GM12878 (cell line): ENCODE data around the gene UGT1A8. TPM values are rescaled to one million over a fixed set of nuclear protein-coding genes. Genes with fewer than 3 reads are reported as not detected.

ENCODE experiments used
- ATAC-seq: fragments of 200-7000 bp; cut with Tn5 transposase; 3 replicates; pipeline ENCODE4 v1.9.1; 2020; ENCODE audit warnings: mild to moderate bottlenecking, moderate library complexity
- BruUV-seq: library from RNA; stranded (reverse); fragments of 400-500 nt; replicated peaks from 2 replicates; lab custom pipeline; 2021; lab: Mats Ljungman, UMichigan
- CTCF ChIA-PET: fragments of 300-600 bp; sonication (Branson Sonifier 250); formaldehyde crosslinking; extraction: SDS; loops from one replicate; lab custom pipeline; 2021; ENCODE audit warnings: inconsistent platforms; lab: Yijun Ruan, JAX
- POLR2A ChIA-PET: fragments of 350-600 bp; formaldehyde crosslinking; extraction: SDS; loops from one replicate; lab custom pipeline; 2021; ENCODE audit warnings: inconsistent platforms; lab: Charles Lee
- RAD21 ChIA-PET: fragments of 300-600 bp; sonication (Branson Sonifier 250); formaldehyde crosslinking; loops from one replicate; lab custom pipeline; 2023; ENCODE audit warnings: antibody characterized with exemption; ENCODE audit not compliant: unreplicated experiment; lab: Charles Lee
- SMC1A ChIA-PET: fragments of 300-600 bp; sonication (Branson Sonifier 250); formaldehyde crosslinking; loops from one replicate; lab custom pipeline; 2023; ENCODE audit not compliant: unreplicated experiment, uncharacterized antibody; lab: Charles Lee
- DNase-seq: peaks from one replicate; pipeline ENCODE4 v3.0.0-alpha.2; 2011; ENCODE audit warnings: low read depth, low spot score
- FAIRE-seq: peaks from 3 replicates; lab custom pipeline; 2011; peaks lifted over from hg19 to GRCh38; lab: Jason Lieb, UNC
- H2AFZ ChIP-seq: 2 replicates; pipeline ENCODE4 v1.6.0; 2011; ENCODE audit warnings: low read depth, low read length, control low read depth; ENCODE audit not compliant: control insufficient read depth
- H3K27ac ChIP-seq: 2 replicates; pipeline ENCODE4 v1.5.1; 2011; ENCODE audit warnings: control low read depth; ENCODE audit not compliant: control insufficient read depth, insufficient read depth
- H3K27me3 ChIP-seq, 2 experiments: replicated peaks in 1 of 2; 2 replicates each; pipeline versions ENCODE4 v1.6.0 to v1.6.1; 2011; ENCODE audit warnings: low read length in 1 of 2; ENCODE audit not compliant: control insufficient read depth in 2 of 2, insufficient read depth in 2 of 2
- H3K36me3 ChIP-seq, 2 experiments: 2 replicates each; pipeline ENCODE4 v1.5.1; 2011; ENCODE audit warnings: low read length in 1 of 2; ENCODE audit not compliant: control insufficient read depth in 2 of 2, insufficient read depth in 2 of 2
- H3K4me1 ChIP-seq: 2 replicates; pipeline ENCODE4 v1.6.1; 2011; ENCODE audit warnings: mild to moderate bottlenecking, low read length, moderate library complexity, mixed read lengths; ENCODE audit not compliant: control insufficient read depth, insufficient read depth
- H3K4me2 ChIP-seq: 2 replicates; pipeline ENCODE4 v1.6.0; 2011; ENCODE audit warnings: control low read depth; ENCODE audit not compliant: control insufficient read depth, insufficient read depth
- H3K4me3 ChIP-seq: fragments of 200-600 bp; sonication (generic); 2 replicates; pipeline ENCODE4 v1.5.1; 2016
- H3K79me2 ChIP-seq: 2 replicates; pipeline ENCODE4 v1.6.0; 2011; ENCODE audit warnings: low read length; ENCODE audit not compliant: control insufficient read depth, insufficient read depth
- H3K9ac ChIP-seq: 2 replicates; pipeline ENCODE4 v1.8.0; 2011; ENCODE audit warnings: low read length, control low read depth, mixed read lengths; ENCODE audit not compliant: control insufficient read depth, insufficient read depth
- H3K9me3 ChIP-seq: replicated peaks from 3 replicates; pipeline ENCODE4 v1.5.1; 2011; ENCODE audit warnings: mild to moderate bottlenecking, low read length; ENCODE audit not compliant: control insufficient read depth, insufficient read depth
- H4K20me1 ChIP-seq: 2 replicates; pipeline ENCODE4 v1.6.0; 2011; ENCODE audit not compliant: control insufficient read depth, insufficient read depth
- BHLHE40 ChIP-seq, 2 experiments: fragments of 450-650 bp in 1 of 2; IDR thresholded peaks; 2 replicates each; pipeline ENCODE4 v1.6.1; 2011 to 2017; ENCODE audit warnings: low read depth in 2 of 2, borderline replicate concordance in 1 of 2, improper control_type of control experiment in 1 of 2, low read length in 1 of 2, mild to moderate bottlenecking in 1 of 2
- CBX3 ChIP-seq: fragments of 200-600 bp; sonication (generic); IDR thresholded peaks from 2 replicates; pipeline ENCODE4 v1.6.1; 2016; ENCODE audit warnings: low read depth, borderline replicate concordance
- CREB1 ChIP-seq: IDR thresholded peaks from 2 replicates; pipeline ENCODE4 v1.6.1; 2012; ENCODE audit warnings: low read depth, mild to moderate bottlenecking, inconsistent platforms
- EGR1 ChIP-seq, 2 experiments: IDR thresholded peaks; 1 replicate in 1 of 2; 2 replicates in 1 of 2; pipeline ENCODE4 v1.6.1; 2011 to 2012; ENCODE audit warnings: low read depth in 2 of 2, low read length in 2 of 2, borderline replicate concordance in 1 of 2, mild to moderate bottlenecking in 1 of 2, moderate library complexity in 1 of 2
- FOXK2 ChIP-seq: fragments of 450-650 bp; IDR thresholded peaks from 2 replicates; pipeline ENCODE4 v1.6.1; 2017; ENCODE audit warnings: mild to moderate bottlenecking, moderate library complexity
- FOXM1 ChIP-seq: IDR thresholded peaks from 2 replicates; pipeline ENCODE4 v1.6.1; 2012; ENCODE audit warnings: low read depth, mild to moderate bottlenecking, inconsistent platforms, low read length, moderate library complexity
- HDAC6 ChIP-seq: fragments of 200-600 bp; sonication (generic); IDR thresholded peaks from one replicate; pipeline ENCODE4 v1.8.0; 2017; ENCODE audit warnings: antibody characterized with exemption; ENCODE audit not compliant: unreplicated experiment
- NR2C1 ChIP-seq: fragments of 450-650 bp; IDR thresholded peaks from 2 replicates; pipeline ENCODE4 v1.6.1; 2017; ENCODE audit warnings: antibody characterized with exemption, mild to moderate bottlenecking, moderate library complexity
- RBBP5 ChIP-seq: fragments of 200-600 bp; sonication (generic); conservative IDR thresholded peaks from 2 replicates; pipeline ENCODE4 v1.6.1; 2016
- SIX5 ChIP-seq: IDR thresholded peaks from 2 replicates; pipeline ENCODE4 v1.6.1; 2011; ENCODE audit warnings: mild to moderate bottlenecking, low read depth, low read length, moderate library complexity; ENCODE audit not compliant: severe bottlenecking
- STAT1 ChIP-seq: fragments of 450-650 bp; conservative IDR thresholded peaks from 2 replicates; pipeline ENCODE4 v1.6.1; 2014; ENCODE audit warnings: antibody characterized with exemption, mild to moderate bottlenecking
- ZNF384 ChIP-seq: IDR thresholded peaks from 2 replicates; pipeline ENCODE4 v1.6.1; 2012; ENCODE audit warnings: low read depth, mild to moderate bottlenecking, low read length, improper control_type of control experiment, borderline replicate concordance
- whole genome bisulfite sequencing: methylation state at CpG from one replicate; pipeline ENCODE4 v1.1.6; 2016; ENCODE audit warnings: low lambda C conversion rate; ENCODE audit not compliant: insufficient replicate concordance, insufficient coverage; ENCODE audit errors: missing lambda C conversion rate; 5-methylcytosine and 5-hydroxymethylcytosine counted together
- in situ Hi-C: fragments of 300-500 bp; cut with MboI; formaldehyde crosslinking; loops from 9 replicates; pipeline ENCODE4 v1.14.3; 2018; ENCODE audit warnings: mixed read lengths
- intact Hi-C: fragments of 100-400 bp; cut with micrococcal nuclease; formaldehyde crosslinking; loops from one replicate; pipeline ENCODE4 v1.14.2; 2022; ENCODE audit not compliant: unreplicated experiment
- polyA plus RNA-seq, 11 experiments: library from polyadenylated mRNA; depleted of rRNA in 4 of 11; unstranded in 6 of 11; stranded (reverse) in 5 of 11; fragments of >200 nt; fragmentation: Nextera tagmentation in 4 of 11; fragmentation: Illumina TruSeq in 1 of 11; extraction: Ambion mirVana in 4 of 11; extraction: Trizol in 1 of 11; gene quantifications; 1 replicate in 1 of 11; 2 replicates in 10 of 11; pipeline versions ENCODE4 v1.2.1 to v1.2.3, GENCODE V29; 2011 to 2016; ENCODE audit warnings: inconsistent platforms in 2 of 11, missing spikeins in 2 of 11, low read depth in 1 of 11
- total RNA-seq, 4 experiments: library from RNA; depleted of rRNA in 3 of 4; stranded (reverse); fragments of >200 nt in 3 of 4; fragmentation: Illumina TruSeq in 1 of 4; extraction: Trizol in 1 of 4; gene quantifications; 2 replicates each; pipeline versions ENCODE4 v1.2.1 to v1.2.3, GENCODE V29; 2013 to 2021
- TF ChIP-seq, protein P1 (sequence below): fragments of 450-650 bp; IDR thresholded peaks from 2 replicates; pipeline ENCODE4 v1.6.1; 2016; ENCODE audit warnings: mild to moderate bottlenecking
- TF ChIP-seq, protein P2 (sequence below): fragments of 150-350 bp; IDR thresholded peaks from 2 replicates; pipeline ENCODE4 v1.6.1; 2014; ENCODE audit warnings: mild to moderate bottlenecking, low read depth, low read length
- TF ChIP-seq, protein P3 (sequence below), 3 experiments: IDR thresholded peaks in 2 of 3; conservative IDR thresholded peaks in 1 of 3; 2 replicates each; pipeline ENCODE4 v1.5.1; 2011; ENCODE audit warnings: low read depth in 3 of 3, low read length in 3 of 3, mild to moderate bottlenecking in 3 of 3, control low read depth in 2 of 3, moderate library complexity in 2 of 3, inconsistent platforms in 1 of 3, mixed read lengths in 1 of 3; ENCODE audit not compliant: control insufficient read depth in 2 of 3, insufficient read depth in 1 of 3; ENCODE audit errors: extremely low read depth in 1 of 3
- TF ChIP-seq, protein P4 (sequence below): IDR thresholded peaks from 2 replicates; pipeline ENCODE4 v1.6.1; 2011; ENCODE audit warnings: low read depth, low read length, improper control_type of control experiment, borderline replicate concordance

Gene UGT1A8
- total and polyA plus RNA-seq, 10 of the 15 experiments (the other 5 are each of a cell fraction or from before 2014, with no cell fraction given): not detected

DNA sequence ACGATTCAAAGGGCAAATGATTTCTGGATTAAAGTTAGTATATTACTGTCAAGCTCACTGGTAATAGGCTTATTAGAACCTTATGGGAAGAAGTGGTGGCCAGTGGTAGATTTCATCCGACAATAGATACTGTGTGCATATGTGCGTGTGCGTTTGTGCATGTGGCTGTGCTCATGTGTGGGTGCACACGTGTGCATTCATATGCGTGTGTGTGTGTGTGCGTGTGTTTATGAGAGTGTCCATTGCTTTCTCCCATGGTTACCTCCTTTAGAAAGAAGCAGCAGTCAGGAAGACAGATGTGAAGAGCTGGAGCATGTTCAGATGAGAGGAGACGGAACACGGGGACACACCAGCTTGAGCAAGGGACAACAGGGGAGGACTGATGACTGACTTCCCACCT, 151.8 kb downstream of the UGT1A8 start:
- no peak overlapping the region for H3K27ac ChIP-seq
- H3K4me3 ChIP-seq: no peak overlapping the region
- DNase-seq (no peak), FAIRE-seq (no peak), ATAC-seq (no peak)
- H3K4me1 ChIP-seq: no peaks in the 10 kb centered on the region
- WGBS: 72% methylated on average over 9 of the region's 9 CpGs
- SMC1A ChIA-PET: no interaction called here
- in situ Hi-C loops (no loop called here), intact Hi-C loops (no loop called here)
- no peak overlapping the region for H2AFZ ChIP-seq
- no TSS peak for BruUV-seq
- POLR2A ChIA-PET: no interaction called here
- no peaks in the 10 kb centered on the region for H3K9me3 ChIP-seq
- no peak overlapping the region for H3K9ac ChIP-seq
- RAD21 ChIA-PET: interaction anchor here (0.9 kb wide), 1 partner anchor 51 kb away, joined by 3 read pairs; no protein-coding TSS in a partner anchor
- CTCF ChIA-PET: interaction anchor here (0.6 kb wide), 1 partner anchor 609 kb away, joined by 4 read pairs; no protein-coding TSS in a partner anchor
- TF ChIP-seq BHLHE40 (IDR thresholded peaks at IDR 0.05; ENCODE audit: borderline replicate concordance in 1 of 2, low read depth in 2 of 2, low read length in 1 of 2) (no peak), CBX3 (no peak), RBBP5 (no peak), FOXK2 (no peak), STAT1 (no peak), CREB1 (no peak), HDAC6 (no peak), NR2C1 (no peak), EGR1 (IDR thresholded peaks at IDR 0.05; ENCODE audit: borderline replicate concordance in 1 of 2, low read depth in 2 of 2, low read length in 2 of 2) (no peak), SIX5 (no peak), FOXM1 (no peak), ZNF384 (no peak)
- TF ChIP-seq, protein P1, sequence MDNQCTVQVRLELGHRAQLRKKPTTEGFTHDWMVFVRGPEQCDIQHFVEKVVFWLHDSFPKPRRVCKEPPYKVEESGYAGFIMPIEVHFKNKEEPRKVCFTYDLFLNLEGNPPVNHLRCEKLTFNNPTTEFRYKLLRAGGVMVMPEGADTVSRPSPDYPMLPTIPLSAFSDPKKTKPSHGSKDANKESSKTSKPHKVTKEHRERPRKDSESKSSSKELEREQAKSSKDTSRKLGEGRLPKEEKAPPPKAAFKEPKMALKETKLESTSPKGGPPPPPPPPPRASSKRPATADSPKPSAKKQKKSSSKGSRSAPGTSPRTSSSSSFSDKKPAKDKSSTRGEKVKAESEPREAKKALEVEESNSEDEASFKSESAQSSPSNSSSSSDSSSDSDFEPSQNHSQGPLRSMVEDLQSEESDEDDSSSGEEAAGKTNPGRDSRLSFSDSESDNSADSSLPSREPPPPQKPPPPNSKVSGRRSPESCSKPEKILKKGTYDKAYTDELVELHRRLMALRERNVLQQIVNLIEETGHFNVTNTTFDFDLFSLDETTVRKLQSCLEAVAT: no peak
- TF ChIP-seq, protein P2, sequence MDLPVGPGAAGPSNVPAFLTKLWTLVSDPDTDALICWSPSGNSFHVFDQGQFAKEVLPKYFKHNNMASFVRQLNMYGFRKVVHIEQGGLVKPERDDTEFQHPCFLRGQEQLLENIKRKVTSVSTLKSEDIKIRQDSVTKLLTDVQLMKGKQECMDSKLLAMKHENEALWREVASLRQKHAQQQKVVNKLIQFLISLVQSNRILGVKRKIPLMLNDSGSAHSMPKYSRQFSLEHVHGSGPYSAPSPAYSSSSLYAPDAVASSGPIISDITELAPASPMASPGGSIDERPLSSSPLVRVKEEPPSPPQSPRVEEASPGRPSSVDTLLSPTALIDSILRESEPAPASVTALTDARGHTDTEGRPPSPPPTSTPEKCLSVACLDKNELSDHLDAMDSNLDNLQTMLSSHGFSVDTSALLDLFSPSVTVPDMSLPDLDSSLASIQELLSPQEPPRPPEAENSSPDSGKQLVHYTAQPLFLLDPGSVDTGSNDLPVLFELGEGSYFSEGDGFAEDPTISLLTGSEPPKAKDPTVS: no peak
- TF ChIP-seq, protein P3, sequence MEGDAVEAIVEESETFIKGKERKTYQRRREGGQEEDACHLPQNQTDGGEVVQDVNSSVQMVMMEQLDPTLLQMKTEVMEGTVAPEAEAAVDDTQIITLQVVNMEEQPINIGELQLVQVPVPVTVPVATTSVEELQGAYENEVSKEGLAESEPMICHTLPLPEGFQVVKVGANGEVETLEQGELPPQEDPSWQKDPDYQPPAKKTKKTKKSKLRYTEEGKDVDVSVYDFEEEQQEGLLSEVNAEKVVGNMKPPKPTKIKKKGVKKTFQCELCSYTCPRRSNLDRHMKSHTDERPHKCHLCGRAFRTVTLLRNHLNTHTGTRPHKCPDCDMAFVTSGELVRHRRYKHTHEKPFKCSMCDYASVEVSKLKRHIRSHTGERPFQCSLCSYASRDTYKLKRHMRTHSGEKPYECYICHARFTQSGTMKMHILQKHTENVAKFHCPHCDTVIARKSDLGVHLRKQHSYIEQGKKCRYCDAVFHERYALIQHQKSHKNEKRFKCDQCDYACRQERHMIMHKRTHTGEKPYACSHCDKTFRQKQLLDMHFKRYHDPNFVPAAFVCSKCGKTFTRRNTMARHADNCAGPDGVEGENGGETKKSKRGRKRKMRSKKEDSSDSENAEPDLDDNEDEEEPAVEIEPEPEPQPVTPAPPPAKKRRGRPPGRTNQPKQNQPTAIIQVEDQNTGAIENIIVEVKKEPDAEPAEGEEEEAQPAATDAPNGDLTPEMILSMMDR (IDR thresholded peaks at IDR 0.05 in 2 of 3, conservative IDR thresholded peaks at IDR 0.05 in 1 of 3; ENCODE audit: control insufficient read depth in 2 of 3, extremely low read depth in 1 of 3, insufficient read depth in 1 of 3, low read depth in 3 of 3, low read length in 3 of 3): no peak
- TF ChIP-seq, protein P4, sequence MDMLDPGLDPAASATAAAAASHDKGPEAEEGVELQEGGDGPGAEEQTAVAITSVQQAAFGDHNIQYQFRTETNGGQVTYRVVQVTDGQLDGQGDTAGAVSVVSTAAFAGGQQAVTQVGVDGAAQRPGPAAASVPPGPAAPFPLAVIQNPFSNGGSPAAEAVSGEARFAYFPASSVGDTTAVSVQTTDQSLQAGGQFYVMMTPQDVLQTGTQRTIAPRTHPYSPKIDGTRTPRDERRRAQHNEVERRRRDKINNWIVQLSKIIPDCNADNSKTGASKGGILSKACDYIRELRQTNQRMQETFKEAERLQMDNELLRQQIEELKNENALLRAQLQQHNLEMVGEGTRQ: no peak
- no peaks in the 10 kb centered on the region; a peak in 1 of 4 replicates for H3K27me3 ChIP-seq
- H3K4me2 ChIP-seq: no peak overlapping the region
- H4K20me1 ChIP-seq: no peaks in the 10 kb centered on the region
- H3K79me2 ChIP-seq: no peaks in the 10 kb centered on the region
- no peaks in the 10 kb centered on the region for H3K36me3 ChIP-seq
